Measurements from ENCODE around the gene SLC15A1. TPM values are rescaled to one million over a fixed set of nuclear protein-coding genes. Genes with fewer than 3 reads are reported as not detected.

The SLC15A1 gene
- polyA plus RNA-seq, 2 of the 4 experiments (the other 2 are of a cell fraction) = 0.04 to 0.09 TPM

DNA sequence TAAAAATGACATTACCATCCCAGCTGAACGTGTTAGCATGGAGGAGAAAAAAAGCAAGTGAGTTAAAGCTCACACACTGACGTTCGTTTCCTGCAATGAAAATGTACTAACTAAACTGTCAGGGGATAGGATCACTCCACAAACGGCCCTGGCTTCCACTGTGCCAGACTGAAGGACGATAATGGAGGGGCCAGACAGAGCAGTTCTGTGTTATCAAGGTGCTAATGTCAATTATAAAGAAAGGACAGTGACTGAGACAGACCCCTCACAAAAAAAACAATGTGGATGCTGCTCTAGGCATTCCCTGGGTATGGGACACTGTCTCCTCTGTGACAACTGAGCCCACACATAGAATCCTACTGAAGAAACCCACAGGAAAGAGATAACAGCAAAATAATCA is 43.7 kb upstream of the SLC15A1 start:
- no peak for DNase-seq (ENCODE audit: low read depth in 1 of 2, low spot score in 1 of 2)
- whole genome bisulfite sequencing (ENCODE audit: missing lambda C conversion rate) = 86% methylated on average over 5 of the region's 5 CpGs
- H3K9me3 ChIP-seq = no peaks in the 10 kb centered on the region

DNA sequence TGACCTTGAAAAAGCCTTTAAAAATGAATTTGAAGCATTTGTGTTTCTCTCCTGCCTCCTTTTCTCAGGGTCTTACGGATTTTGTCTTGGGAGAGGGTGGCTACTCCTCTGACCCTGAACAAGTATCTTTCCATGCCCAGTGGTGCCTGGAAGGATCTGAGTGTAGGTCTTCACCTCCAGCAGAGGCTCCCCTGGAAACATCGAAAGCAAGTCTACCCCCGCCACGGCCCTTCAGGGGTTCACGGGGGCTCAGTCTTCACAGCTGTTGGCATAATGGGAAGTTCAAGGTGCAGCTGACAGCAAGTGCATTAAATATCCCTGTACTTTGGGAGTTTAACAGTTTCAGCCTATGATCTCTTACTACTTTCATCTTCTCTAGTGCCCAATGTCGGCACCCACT is 42.7 kb upstream of the SLC15A1 start:
- FAIRE-seq (no peak), ATAC-seq (no peak)

More for the DNA sequence above, 43.7 kb upstream of the SLC15A1 start:
- ATAC-seq = no peak
- FAIRE-seq = no peak
- Histone ChIP-seq H3K4me2 (no peak overlapping the region), H3K27ac (no peak overlapping the region), H3K4me3 (no peak overlapping the region), H3K4me1 (no peaks in the 10 kb centered on the region)
- ChIA-PET CTCF (interaction anchor here (1.2 kb wide), 1 partner anchor 351 kb away, joined by 4 read pairs; no protein-coding TSS in a partner anchor), POLR2A (no interaction called here)
- no peak for TF ChIP-seq NR3C1 (IDR thresholded peaks at IDR 0.05)
- no peak for TF ChIP-seq RFX5 (IDR thresholded peaks at IDR 0.05)
- TF ChIP-seq, protein P1, sequence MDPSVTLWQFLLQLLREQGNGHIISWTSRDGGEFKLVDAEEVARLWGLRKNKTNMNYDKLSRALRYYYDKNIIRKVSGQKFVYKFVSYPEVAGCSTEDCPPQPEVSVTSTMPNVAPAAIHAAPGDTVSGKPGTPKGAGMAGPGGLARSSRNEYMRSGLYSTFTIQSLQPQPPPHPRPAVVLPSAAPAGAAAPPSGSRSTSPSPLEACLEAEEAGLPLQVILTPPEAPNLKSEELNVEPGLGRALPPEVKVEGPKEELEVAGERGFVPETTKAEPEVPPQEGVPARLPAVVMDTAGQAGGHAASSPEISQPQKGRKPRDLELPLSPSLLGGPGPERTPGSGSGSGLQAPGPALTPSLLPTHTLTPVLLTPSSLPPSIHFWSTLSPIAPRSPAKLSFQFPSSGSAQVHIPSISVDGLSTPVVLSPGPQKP (IDR thresholded peaks at IDR 0.05; ENCODE audit: low read depth, low read length) = no peak

DNA sequence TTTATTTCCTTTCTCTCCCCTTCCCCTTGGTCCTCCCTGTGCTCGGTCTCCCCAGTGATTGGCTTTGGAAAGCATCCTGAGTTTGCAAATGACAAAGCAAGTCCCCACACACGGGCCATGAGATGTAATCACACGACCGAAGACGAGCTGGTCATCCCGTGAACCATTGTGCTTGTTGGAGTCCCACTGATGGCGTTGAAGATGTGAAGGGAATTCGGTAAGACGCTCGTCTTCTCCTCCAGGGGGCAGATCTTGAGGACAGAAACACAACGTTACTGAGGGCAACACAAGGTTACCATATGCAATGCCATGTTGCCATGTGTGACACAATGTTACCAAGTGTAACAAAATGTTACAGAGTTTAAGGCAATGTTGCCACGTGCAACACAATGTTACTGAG is 42.0 kb upstream of the SLC15A1 start:
- no peak for DNase-seq (ENCODE audit: low read depth in 1 of 2, low spot score in 1 of 2)
- Histone ChIP-seq H3K9me3 (no peaks in the 10 kb centered on the region), H3K4me1 (no peaks in the 10 kb centered on the region), H3K4me2 (no peak overlapping the region), H3K4me3 (no peak overlapping the region), H3K27ac (no peak overlapping the region)
- CTCF ChIA-PET = interaction anchor here (0.7 kb wide), 1 partner anchor 14 kb away, joined by 3 read pairs; no protein-coding TSS in a partner anchor
- POLR2A ChIA-PET = no interaction called here
- ATAC-seq = no peak
- 90% methylated on average over 12 of the region's 12 CpGs for WGBS (ENCODE audit: missing lambda C conversion rate)
- FAIRE-seq = no peak
- TF ChIP-seq, protein P2, sequence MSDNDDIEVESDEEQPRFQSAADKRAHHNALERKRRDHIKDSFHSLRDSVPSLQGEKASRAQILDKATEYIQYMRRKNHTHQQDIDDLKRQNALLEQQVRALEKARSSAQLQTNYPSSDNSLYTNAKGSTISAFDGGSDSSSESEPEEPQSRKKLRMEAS (IDR thresholded peaks at IDR 0.05) = no peak
- TF ChIP-seq CBX8 (IDR thresholded peaks at IDR 0.05) (no peak), GATA3 (IDR thresholded peaks at IDR 0.05; ENCODE audit: borderline replicate concordance) (no peak), HOXB5 (CRISPR knock-in tag; IDR thresholded peaks at IDR 0.05) (no peak), SREBF2 (IDR thresholded peaks at IDR 0.05) (no peak), HDAC2 (IDR thresholded peaks at IDR 0.05) (no peak), CBX2 (IDR thresholded peaks at IDR 0.05; ENCODE audit: borderline replicate concordance, low read depth) (no peak), PHF8 (IDR thresholded peaks at IDR 0.05; ENCODE audit: borderline replicate concordance, low read depth) (no peak), EP300 (IDR thresholded peaks at IDR 0.05) (no peak), FOSL2 (IDR thresholded peaks at IDR 0.05) (no peak), FOSL2 (CRISPR knock-in tag; IDR thresholded peaks at IDR 0.05) (no peak), NR3C1 (IDR thresholded peaks at IDR 0.05) (no peak), POLR2AphosphoS2 (conservative IDR thresholded peaks at IDR 0.05; ENCODE audit: low read length) (no peak), CHD2 (IDR thresholded peaks at IDR 0.05; ENCODE audit: low read length, partially characterized antibody) (no peak)
- TF ChIP-seq, protein P3, sequence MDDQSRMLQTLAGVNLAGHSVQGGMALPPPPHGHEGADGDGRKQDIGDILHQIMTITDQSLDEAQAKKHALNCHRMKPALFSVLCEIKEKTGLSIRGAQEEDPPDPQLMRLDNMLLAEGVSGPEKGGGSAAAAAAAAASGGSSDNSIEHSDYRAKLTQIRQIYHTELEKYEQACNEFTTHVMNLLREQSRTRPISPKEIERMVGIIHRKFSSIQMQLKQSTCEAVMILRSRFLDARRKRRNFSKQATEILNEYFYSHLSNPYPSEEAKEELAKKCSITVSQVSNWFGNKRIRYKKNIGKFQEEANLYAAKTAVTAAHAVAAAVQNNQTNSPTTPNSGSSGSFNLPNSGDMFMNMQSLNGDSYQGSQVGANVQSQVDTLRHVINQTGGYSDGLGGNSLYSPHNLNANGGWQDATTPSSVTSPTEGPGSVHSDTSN (IDR thresholded peaks at IDR 0.05) = no peak

More for the DNA sequence above, 42.7 kb upstream of the SLC15A1 start:
- 96% methylated on average over 6 of the region's 6 CpGs for WGBS (ENCODE audit: missing lambda C conversion rate)
- Histone ChIP-seq H3K4me1 (no peaks in the 10 kb centered on the region), H3K4me3 (no peak overlapping the region), H3K9me3 (no peaks in the 10 kb centered on the region), H3K4me2 (no peak overlapping the region), H3K27ac (no peak overlapping the region)
- ChIA-PET CTCF (interaction anchor here (1.2 kb wide), 1 partner anchor 350 kb away, joined by 4 read pairs; no protein-coding TSS in a partner anchor), POLR2A (no interaction called here)
- no peak for DNase-seq (ENCODE audit: low read depth in 1 of 2, low spot score in 1 of 2)
- TF ChIP-seq, protein P4, sequence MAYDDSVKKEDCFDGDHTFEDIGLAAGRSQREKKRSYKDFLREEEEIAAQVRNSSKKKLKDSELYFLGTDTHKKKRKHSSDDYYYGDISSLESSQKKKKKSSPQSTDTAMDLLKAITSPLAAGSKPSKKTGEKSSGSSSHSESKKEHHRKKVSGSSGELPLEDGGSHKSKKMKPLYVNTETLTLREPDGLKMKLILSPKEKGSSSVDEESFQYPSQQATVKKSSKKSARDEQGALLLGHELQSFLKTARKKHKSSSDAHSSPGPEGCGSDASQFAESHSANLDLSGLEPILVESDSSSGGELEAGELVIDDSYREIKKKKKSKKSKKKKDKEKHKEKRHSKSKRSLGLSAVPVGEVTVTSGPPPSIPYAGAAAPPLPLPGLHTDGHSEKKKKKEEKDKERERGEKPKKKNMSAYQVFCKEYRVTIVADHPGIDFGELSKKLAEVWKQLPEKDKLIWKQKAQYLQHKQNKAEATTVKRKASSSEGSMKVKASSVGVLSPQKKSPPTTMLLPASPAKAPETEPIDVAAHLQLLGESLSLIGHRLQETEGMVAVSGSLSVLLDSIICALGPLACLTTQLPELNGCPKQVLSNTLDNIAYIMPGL (CRISPR knock-in tag; IDR thresholded peaks at IDR 0.05; ENCODE audit: borderline replicate concordance) = no peak
- TF ChIP-seq, protein P5, sequence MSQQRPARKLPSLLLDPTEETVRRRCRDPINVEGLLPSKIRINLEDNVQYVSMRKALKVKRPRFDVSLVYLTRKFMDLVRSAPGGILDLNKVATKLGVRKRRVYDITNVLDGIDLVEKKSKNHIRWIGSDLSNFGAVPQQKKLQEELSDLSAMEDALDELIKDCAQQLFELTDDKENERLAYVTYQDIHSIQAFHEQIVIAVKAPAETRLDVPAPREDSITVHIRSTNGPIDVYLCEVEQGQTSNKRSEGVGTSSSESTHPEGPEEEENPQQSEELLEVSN (IDR thresholded peaks at IDR 0.05; ENCODE audit: borderline replicate concordance, low read depth) = no peak
- no peak for TF ChIP-seq NFE2L2 (conservative IDR thresholded peaks at IDR 0.05; ENCODE audit: low read length)
- no peak for TF ChIP-seq ZSCAN20 (CRISPR knock-in tag; IDR thresholded peaks at IDR 0.05)
- no peak for TF ChIP-seq JUN (IDR thresholded peaks at IDR 0.05)
- no peak for TF ChIP-seq RCOR1 (IDR thresholded peaks at IDR 0.05; ENCODE audit: low read depth, low read length)
- no peak for TF ChIP-seq HDAC2 (IDR thresholded peaks at IDR 0.05)
- no peak for TF ChIP-seq CHD2 (IDR thresholded peaks at IDR 0.05; ENCODE audit: low read length, partially characterized antibody)
- no peak for TF ChIP-seq SREBF2 (IDR thresholded peaks at IDR 0.05)
- TF ChIP-seq ESRRA (IDR thresholded peaks at IDR 0.05; ENCODE audit: borderline replicate concordance, low read length) = no peak
- TF ChIP-seq, protein P2 (IDR thresholded peaks at IDR 0.05) = no peak
- TF ChIP-seq, protein P6, sequence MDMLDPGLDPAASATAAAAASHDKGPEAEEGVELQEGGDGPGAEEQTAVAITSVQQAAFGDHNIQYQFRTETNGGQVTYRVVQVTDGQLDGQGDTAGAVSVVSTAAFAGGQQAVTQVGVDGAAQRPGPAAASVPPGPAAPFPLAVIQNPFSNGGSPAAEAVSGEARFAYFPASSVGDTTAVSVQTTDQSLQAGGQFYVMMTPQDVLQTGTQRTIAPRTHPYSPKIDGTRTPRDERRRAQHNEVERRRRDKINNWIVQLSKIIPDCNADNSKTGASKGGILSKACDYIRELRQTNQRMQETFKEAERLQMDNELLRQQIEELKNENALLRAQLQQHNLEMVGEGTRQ (IDR thresholded peaks at IDR 0.05) = no peak
- no peak for TF ChIP-seq HOXB5 (CRISPR knock-in tag; IDR thresholded peaks at IDR 0.05)
- no peak for TF ChIP-seq ZFP36 (IDR thresholded peaks at IDR 0.05; ENCODE audit: borderline replicate concordance, partially characterized antibody)
- TF ChIP-seq, protein P1 (IDR thresholded peaks at IDR 0.05; ENCODE audit: low read depth, low read length) = no peak

All from A549 (cell line).